Gastroesophageal sphincter (tissue), 4 donors: Measurements from ENCODE around the gene NXNL2. TPM values are rescaled to one million over a fixed set of nuclear protein-coding genes. Genes with fewer than 3 reads are reported as not detected.

Experiments
- ATAC-seq: fragments of 150-250 bp; one replicate; pipeline ENCODE4 v1.9.1; 2016; ENCODE audit warnings: mild to moderate bottlenecking, moderate library complexity
- H3K27ac ChIP-seq, 4 donors: fragments of 200-600 bp; sonication (generic) in 3 of 4; 1 replicate in 3 of 4; 2 replicates in 1 of 4; pipeline ENCODE4 v1.5.1; 2016 to 2019
- H3K27me3 ChIP-seq: fragments of 200-600 bp; sonication (generic); one replicate; pipeline ENCODE4 v1.5.1; 2019
- H3K36me3 ChIP-seq, 2 donors: fragments of 200-600 bp; sonication (generic); one replicate each; pipeline ENCODE4 v1.5.1; 2019; ENCODE audit warnings: control low read depth in 1 of 2
- H3K4me1 ChIP-seq, 3 donors: fragments of 200-600 bp; sonication (generic); 1 replicate in 2 of 3; 2 replicates in 1 of 3; pipeline ENCODE4 v1.5.1; 2016 to 2019; ENCODE audit warnings: control low read depth in 2 of 3
- H3K4me3 ChIP-seq, 2 donors: fragments of 200-600 bp; sonication (generic); one replicate each; pipeline ENCODE4 v1.5.1; 2019; ENCODE audit warnings: mild to moderate bottlenecking in 1 of 2, moderate library complexity in 1 of 2
- H3K9me3 ChIP-seq, 3 donors: fragments of 200-600 bp; sonication (generic); one replicate each; pipeline ENCODE4 v1.5.1; 2017 to 2019; ENCODE audit warnings: control low read depth in 2 of 3
- EP300 ChIP-seq: sonication (generic); formaldehyde crosslinking; IDR thresholded peaks from one replicate; pipeline ENCODE4 v1.6.1; 2017; ENCODE audit warnings: antibody characterized with exemption, mild to moderate bottlenecking
- POLR2A ChIP-seq, 2 donors: fragments of 450-650 bp; IDR thresholded peaks; one replicate each; pipeline ENCODE4 v1.6.1; 2017; ENCODE audit warnings: antibody characterized with exemption in 2 of 2, mild to moderate bottlenecking in 2 of 2, moderate library complexity in 1 of 2
- POLR2AphosphoS5 ChIP-seq: sonication (generic); formaldehyde crosslinking; IDR thresholded peaks from one replicate; pipeline ENCODE4 v1.6.1; 2017; ENCODE audit warnings: antibody characterized with exemption
- WGBS, 2 donors: methylation state at CpG; one replicate each; pipeline ENCODE4 v1.1.5; 2018; ENCODE audit warnings: low coverage in 1 of 2; 5-methylcytosine and 5-hydroxymethylcytosine counted together
- total RNA-seq, 4 donors: library from RNA; depleted of rRNA; stranded (reverse); fragments of >200 nt; gene quantifications; one replicate each; pipeline ENCODE4 v1.1.0, GENCODE V29; 2016
- TF ChIP-seq, protein P1 (sequence below), 4 experiments: fragments of 200-600 bp in 2 of 4; fragments of 450-650 bp in 2 of 4; sonication (generic) in 1 of 4; IDR thresholded peaks; one replicate each; pipeline ENCODE4 v1.5.1; 2017 to 2019; ENCODE audit warnings: antibody characterized with exemption in 4 of 4, mild to moderate bottlenecking in 2 of 4, moderate library complexity in 2 of 4

Gene NXNL2
- total RNA-seq, 4 donors from 2014 or later: 0.62 to 3.1 (median 1.2) TPM; not detected in 1

DNA sequence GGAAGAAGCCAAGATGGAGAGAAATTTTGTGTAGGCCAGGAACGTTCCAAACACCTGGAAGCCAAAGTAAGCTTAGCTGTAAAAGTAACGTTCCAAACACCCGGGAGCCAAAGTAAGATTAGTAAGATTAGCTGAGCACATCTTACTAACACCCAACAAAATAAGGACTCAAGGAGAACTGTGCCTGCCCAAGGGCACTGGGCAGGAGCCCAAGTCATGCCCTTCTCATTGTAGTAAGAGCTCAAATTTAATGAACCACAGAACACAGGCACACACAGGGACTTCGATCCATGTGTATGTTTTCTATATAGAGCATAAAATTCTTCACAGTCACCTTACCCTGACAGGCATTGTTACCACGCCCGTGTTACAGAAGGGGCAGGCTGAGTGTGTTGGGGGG is 36.1 kb upstream of the NXNL2 start:
- no peak for ATAC-seq
- 86 to 100% methylated on average over 2 to 6 of the region's 6 CpGs for WGBS, 2 donors
- no peak overlapping the region for H3K4me3 ChIP-seq
- H3K9me3 ChIP-seq: no peaks in the 10 kb centered on the region
- TF ChIP-seq POLR2AphosphoS5 (no peak), EP300 (no peak), POLR2A (IDR thresholded peaks at IDR 0.05) (no peak)
- TF ChIP-seq, protein P1, sequence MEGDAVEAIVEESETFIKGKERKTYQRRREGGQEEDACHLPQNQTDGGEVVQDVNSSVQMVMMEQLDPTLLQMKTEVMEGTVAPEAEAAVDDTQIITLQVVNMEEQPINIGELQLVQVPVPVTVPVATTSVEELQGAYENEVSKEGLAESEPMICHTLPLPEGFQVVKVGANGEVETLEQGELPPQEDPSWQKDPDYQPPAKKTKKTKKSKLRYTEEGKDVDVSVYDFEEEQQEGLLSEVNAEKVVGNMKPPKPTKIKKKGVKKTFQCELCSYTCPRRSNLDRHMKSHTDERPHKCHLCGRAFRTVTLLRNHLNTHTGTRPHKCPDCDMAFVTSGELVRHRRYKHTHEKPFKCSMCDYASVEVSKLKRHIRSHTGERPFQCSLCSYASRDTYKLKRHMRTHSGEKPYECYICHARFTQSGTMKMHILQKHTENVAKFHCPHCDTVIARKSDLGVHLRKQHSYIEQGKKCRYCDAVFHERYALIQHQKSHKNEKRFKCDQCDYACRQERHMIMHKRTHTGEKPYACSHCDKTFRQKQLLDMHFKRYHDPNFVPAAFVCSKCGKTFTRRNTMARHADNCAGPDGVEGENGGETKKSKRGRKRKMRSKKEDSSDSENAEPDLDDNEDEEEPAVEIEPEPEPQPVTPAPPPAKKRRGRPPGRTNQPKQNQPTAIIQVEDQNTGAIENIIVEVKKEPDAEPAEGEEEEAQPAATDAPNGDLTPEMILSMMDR (IDR thresholded peaks at IDR 0.05): no peak
- H3K27me3 ChIP-seq: no peaks in the 10 kb centered on the region
- H3K27ac ChIP-seq: no peak overlapping the region
- H3K36me3 ChIP-seq: no peaks in the 10 kb centered on the region
- H3K4me1 ChIP-seq: no peaks in the 10 kb centered on the region

DNA sequence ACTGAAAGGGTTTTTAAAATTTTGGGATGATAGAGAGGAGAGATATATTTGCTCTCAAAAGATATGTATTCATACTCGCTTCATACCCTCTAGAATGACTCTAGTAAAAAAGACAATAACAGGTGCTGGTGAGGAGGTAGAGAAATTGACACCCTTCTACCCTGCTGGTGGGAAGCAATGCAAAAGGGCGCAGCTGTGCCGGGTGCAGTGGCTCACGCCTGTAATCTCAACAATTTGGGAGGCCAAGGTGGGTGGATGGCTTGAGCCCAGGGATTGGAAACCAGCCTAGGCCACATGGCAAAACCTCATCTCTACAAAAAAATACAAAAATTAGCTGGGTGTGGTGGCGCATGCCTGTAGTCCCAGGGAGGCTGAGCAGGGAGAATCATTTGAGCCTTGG is 33.9 kb upstream of the NXNL2 start:
- no peak overlapping the region for H3K27ac ChIP-seq
- no peaks in the 10 kb centered on the region for H3K27me3 ChIP-seq
- H3K4me1 ChIP-seq: no peaks in the 10 kb centered on the region
- no peaks in the 10 kb centered on the region for H3K9me3 ChIP-seq
- TF ChIP-seq POLR2AphosphoS5 (no peak), POLR2A (IDR thresholded peaks at IDR 0.05) (no peak), EP300 (no peak)
- TF ChIP-seq, protein P1 (IDR thresholded peaks at IDR 0.05): no peak
- H3K4me3 ChIP-seq: no peak overlapping the region
- ATAC-seq: no peak
- H3K36me3 ChIP-seq: no peaks in the 10 kb centered on the region
- WGBS, 2 donors: 93 to 96% methylated on average over 3 to 5 of the region's 5 CpGs

GRCh38 chr9:88502552-88503034 is 32.4 kb upstream of the NXNL2 start:
- TF ChIP-seq POLR2AphosphoS5 (no peak), POLR2A (IDR thresholded peaks at IDR 0.05) (no peak), EP300 (no peak)
- TF ChIP-seq, protein P1 (IDR thresholded peaks at IDR 0.05): no peak
- Histone ChIP-seq H3K27me3 (no peaks in the 10 kb centered on the region), H3K4me3 (no peak overlapping the region), H3K36me3 (no peaks in the 10 kb centered on the region), H3K27ac (no peak overlapping the region), H3K9me3 (no peaks in the 10 kb centered on the region), H3K4me1 (no peaks in the 10 kb centered on the region)
- 76 to 83% methylated on average over 1 to 7 of the region's 12 CpGs for WGBS, 2 donors
- no peak for ATAC-seq

DNA sequence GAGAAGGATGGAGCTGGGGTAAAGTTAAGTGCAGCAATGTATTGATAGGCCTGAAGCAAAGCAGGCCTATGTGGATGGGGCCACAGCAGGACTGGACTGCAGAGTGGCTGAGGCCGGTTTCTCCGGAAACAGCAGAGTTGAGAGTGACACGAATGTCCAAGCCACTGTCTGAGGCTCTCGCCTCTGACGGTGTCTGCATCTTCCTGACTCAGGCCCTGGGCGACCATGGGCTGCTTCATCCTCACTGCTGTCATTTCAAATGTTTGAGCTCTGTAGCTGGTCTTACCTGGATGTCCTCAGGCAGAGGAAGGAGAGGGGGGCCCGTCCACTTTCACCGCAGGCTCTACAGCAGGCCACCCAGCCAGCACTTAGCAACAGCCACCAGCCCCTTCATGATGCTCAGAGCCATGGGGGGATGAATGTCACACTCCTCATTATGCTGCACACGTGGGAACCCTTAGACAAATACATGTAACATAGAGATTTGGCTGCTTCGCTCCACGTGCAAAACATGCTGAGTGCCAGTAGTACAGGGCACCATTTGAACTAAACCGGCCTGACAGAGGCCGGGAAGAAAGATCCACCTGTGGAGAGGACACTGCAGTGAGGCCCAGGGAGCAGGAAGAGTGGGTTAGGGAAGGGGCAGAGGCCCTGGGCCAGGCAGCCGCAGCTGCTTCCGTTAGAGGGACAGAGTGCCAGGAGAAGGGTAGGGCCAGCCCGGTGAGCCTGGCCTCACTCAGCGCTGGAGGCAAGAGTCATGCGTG is 31.7 kb upstream of the NXNL2 start:
- Histone ChIP-seq H3K36me3 (no peaks in the 10 kb centered on the region), H3K27ac (no peak overlapping the region), H3K4me1 (no peaks in the 10 kb centered on the region), H3K9me3 (no peaks in the 10 kb centered on the region), H3K27me3 (no peaks in the 10 kb centered on the region), H3K4me3 (no peak overlapping the region)
- WGBS, 2 donors: 84 to 92% methylated on average over 2 to 12 of the region's 18 CpGs
- TF ChIP-seq POLR2A (IDR thresholded peaks at IDR 0.05) (no peak), EP300 (no peak), POLR2AphosphoS5 (no peak)
- TF ChIP-seq, protein P1 (IDR thresholded peaks at IDR 0.05): no peak
- no peak for ATAC-seq
